ENCODE data around the gene NLGN4X. TPM values are rescaled to one million over a fixed set of nuclear protein-coding genes. Genes with fewer than 3 reads are reported as not detected.

Gene NLGN4X
- total RNA-seq, 1 experiment from 2014 or later: 0.05 TPM

- Histone ChIP-seq H3K9ac (ENCODE audit: low read length) (no peak overlapping the region), H3K27me3 (ENCODE audit: insufficient read depth, low read length) (no peaks in the 10 kb centered on the region), H3K36me3 (ENCODE audit: control insufficient read depth in 1 of 2, insufficient read depth in 2 of 2, low read length in 2 of 2) (no peaks in the 10 kb centered on the region), H3K9me3 (ENCODE audit: control insufficient read depth in 1 of 2, insufficient read depth in 1 of 2, low read depth in 1 of 2, low read length in 2 of 2) (no peaks in the 10 kb centered on the region), H4K20me1 (ENCODE audit: insufficient read depth) (no peaks in the 10 kb centered on the region), H3K9me2 (ENCODE audit: insufficient read depth) (no peaks in the 10 kb centered on the region), H3K79me2 (ENCODE audit: insufficient read depth, low read length) (no peaks in the 10 kb centered on the region), H3K4me3 (replicated peaks in 1 of 2; ENCODE audit: low read depth in 1 of 2, low read length in 2 of 2) (no peak overlapping the region), H2AFZ (ENCODE audit: low read depth, low read length, poor library complexity, severe bottlenecking) (no peak overlapping the region), H3K4me2 (ENCODE audit: low read length) (no peak overlapping the region), H3K27ac (ENCODE audit: low read depth, low read length) (no peak overlapping the region), H3K4me1 (ENCODE audit: control insufficient read depth in 1 of 2, insufficient read depth in 2 of 2, low read length in 2 of 2) (no peaks in the 10 kb centered on the region)
- BruUV-seq (replicated peaks): no TSS peak
- no peak for DNase-seq (ENCODE audit: low read depth, low spot score)
- no peak for TF ChIP-seq POLR2AphosphoS5 (IDR thresholded peaks at IDR 0.05; ENCODE audit: low read depth, low read length)
- TF ChIP-seq REST (IDR thresholded peaks at IDR 0.05; ENCODE audit: low read depth): no peak
- TF ChIP-seq CEBPB (IDR thresholded peaks at IDR 0.05; ENCODE audit: low read depth): no peak
- no peak for TF ChIP-seq ZNF274 (IDR thresholded peaks at IDR 0.05; ENCODE audit: low read depth, low read length)
- intact Hi-C loops (cut with micrococcal nuclease): no loop called here
- ChIA-PET POLR2A (no interaction called here), RAD21 (ENCODE audit: low non-redundant PET in 1 of 2, low total read pairs in 2 of 2, uncharacterized antibody in 2 of 2, unreplicated experiment in 2 of 2) (no interaction called here), CTCF (no interaction called here)
- ATAC-seq: no peak
These were observed 270.1 kb downstream of the NLGN4X start for GRCh38 chrX:5958523-5958922.

- Histone ChIP-seq H3K9ac (ENCODE audit: low read length) (no peak overlapping the region), H3K4me1 (ENCODE audit: control insufficient read depth in 1 of 2, insufficient read depth in 2 of 2, low read length in 2 of 2) (no peaks in the 10 kb centered on the region), H3K9me2 (ENCODE audit: insufficient read depth) (no peaks in the 10 kb centered on the region), H3K4me2 (ENCODE audit: low read length) (no peak overlapping the region), H3K36me3 (ENCODE audit: control insufficient read depth in 1 of 2, insufficient read depth in 2 of 2, low read length in 2 of 2) (no peaks in the 10 kb centered on the region), H3K4me3 (replicated peaks in 1 of 2; ENCODE audit: low read depth in 1 of 2, low read length in 2 of 2) (no peak overlapping the region), H3K9me3 (ENCODE audit: control insufficient read depth in 1 of 2, insufficient read depth in 1 of 2, low read depth in 1 of 2, low read length in 2 of 2) (no peaks in the 10 kb centered on the region), H3K27me3 (ENCODE audit: insufficient read depth, low read length) (no peaks in the 10 kb centered on the region), H2AFZ (ENCODE audit: low read depth, low read length, poor library complexity, severe bottlenecking) (no peak overlapping the region), H4K20me1 (ENCODE audit: insufficient read depth) (no peaks in the 10 kb centered on the region), H3K79me2 (ENCODE audit: insufficient read depth, low read length) (no peaks in the 10 kb centered on the region), H3K27ac (ENCODE audit: low read depth, low read length) (no peak overlapping the region)
- TF ChIP-seq EZH2phosphoT487 (IDR thresholded peaks at IDR 0.05; ENCODE audit: borderline replicate concordance) (no peak), YY1 (IDR thresholded peaks at IDR 0.05; ENCODE audit: extremely low read depth, insufficient replicate concordance, low read depth, low read length) (no peak), POLR2AphosphoS5 (IDR thresholded peaks at IDR 0.05; ENCODE audit: low read depth, low read length) (no peak), SIN3A (IDR thresholded peaks at IDR 0.05; ENCODE audit: low read depth) (no peak), JUND (IDR thresholded peaks at IDR 0.05) (no peak), SP1 (IDR thresholded peaks at IDR 0.05; ENCODE audit: low read depth) (no peak), EGR1 (IDR thresholded peaks at IDR 0.05; ENCODE audit: low read depth) (no peak), REST (IDR thresholded peaks at IDR 0.05; ENCODE audit: low read depth) (no peak), EZH2 (IDR thresholded peaks at IDR 0.05) (no peak)
- ChIA-PET CTCF (no interaction called here), RAD21 (ENCODE audit: low non-redundant PET in 1 of 2, low total read pairs in 2 of 2, uncharacterized antibody in 2 of 2, unreplicated experiment in 2 of 2) (no interaction called here), POLR2A (no interaction called here)
- no peak for DNase-seq (ENCODE audit: low read depth, low spot score)
- no TSS peak for BruUV-seq (replicated peaks)
- ATAC-seq: no peak
- intact Hi-C loops (cut with micrococcal nuclease): no loop called here
These were observed 271.2 kb downstream of the NLGN4X start for GRCh38 chrX:5957506-5957905.

All from HCT116 (cell line).